COLO668 (cell line): ENCODE measurements around the gene RDH16.
A peak's percentile ranks its signal among the peaks of the same experiment; 100 is the strongest.
"Not testable (repeated sequence)": the region's sequence is repeated elsewhere in the genome, so short reads cannot be mapped to it uniquely, and the experiment has no call there.

ENCODE experiments used
- DNase-seq: peaks from one replicate; lab custom pipeline; 2025; ENCODE audit not compliant: unreplicated experiment; lab: John Stamatoyannopoulos, UW

Gene RDH16

GRCh38 chr12:56989861-56990610, 32.6 kb upstream of the RDH16 start:
- DNase-seq: no peak

- no peak for DNase-seq
These were observed 30.9 kb upstream of the RDH16 start for GRCh38 chr12:56988207-56988739.

GRCh38 chr12:56987551-56988053, 30.2 kb upstream of the RDH16 start:
- peak; percentile 62 for DNase-seq

GRCh38 chr12:56987011-56987410, 29.6 kb upstream of the RDH16 start:
- no peak for DNase-seq

GRCh38 chr12:56985714-56986113, 28.3 kb upstream of the RDH16 start:
- peak; percentile 41 for DNase-seq

GRCh38 chr12:56983386-56983785, 26.0 kb upstream of the RDH16 start:
- no peak for DNase-seq

- DNase-seq: not testable (repeated sequence)
These were observed 25.3 kb upstream of the RDH16 start for GRCh38 chr12:56982578-56983236.

GRCh38 chr12:56980941-56981530, 23.6 kb upstream of the RDH16 start:
- DNase-seq: no peak

GRCh38 chr12:56980268-56980667, 22.9 kb upstream of the RDH16 start:
- DNase-seq: no peak

- no peak for DNase-seq
These were observed 22.2 kb upstream of the RDH16 start for GRCh38 chr12:56979628-56980027.

GRCh38 chr12:56978397-56979138, 21.2 kb upstream of the RDH16 start:
- no peak for DNase-seq

GRCh38 chr12:56977361-56977760, 20.0 kb upstream of the RDH16 start:
- not testable (repeated sequence) for DNase-seq

GRCh38 chr12:56974224-56974623, 16.8 kb upstream of the RDH16 start:
- not testable (repeated sequence) for DNase-seq

GRCh38 chr12:56968910-56969309, 11.5 kb upstream of the RDH16 start:
- not testable (repeated sequence) for DNase-seq

GRCh38 chr12:56965997-56966642, 8.7 kb upstream of the RDH16 start:
- peak; percentile 1 for DNase-seq

- DNase-seq: not testable (repeated sequence)
These were observed 7.7 kb upstream of the RDH16 start for GRCh38 chr12:56965124-56965523.

GRCh38 chr12:56963557-56963956, 6.1 kb upstream of the RDH16 start:
- DNase-seq: not testable (repeated sequence)

GRCh38 chr12:56962247-56962646, 4.8 kb upstream of the RDH16 start:
- not testable (repeated sequence) for DNase-seq

GRCh38 chr12:56958422-56958821, 1.0 kb upstream of the RDH16 start:
- DNase-seq: no peak

GRCh38 chr12:56955631-56956256, 1.7 kb downstream of the RDH16 start:
- no peak for DNase-seq
